ENCODE measurements around the gene EPHB1.

GRCh38 chr3:135137296-135137695 lies 342.2 kb downstream of the EPHB1 start:
- no peak for TF ChIP-seq CTCF (conservative IDR thresholded peaks at IDR 0.05 in 1 of 2, IDR thresholded peaks at IDR 0.05 in 1 of 2; ENCODE audit: extremely low read depth in 1 of 2, insufficient read depth in 1 of 2, low read depth in 1 of 2, low read length in 2 of 2)
- TF ChIP-seq EZH2 (IDR thresholded peaks at IDR 0.05; ENCODE audit: borderline replicate concordance, low read length): no peak

All from mammary epithelial cell (primary cell).